Measurements from ENCODE around the gene DDX31.
"Not testable (repeated sequence)": the region's sequence is repeated elsewhere in the genome, so short reads cannot be mapped to it uniquely, and the experiment has no call there.

GRCh38 chr9:132718381-132718928 is 48.7 kb upstream of the DDX31 start:
- not testable (repeated sequence) for TF ChIP-seq CTCF (IDR thresholded peaks at IDR 0.05); E2F4 (CRISPR knock-in tag; IDR thresholded peaks at IDR 0.05; ENCODE audit: borderline replicate concordance, low read depth); NFYB (CRISPR knock-in tag; conservative IDR thresholded peaks at IDR 0.05; ENCODE audit: low read depth); CREB1 (CRISPR knock-in tag; IDR thresholded peaks at IDR 0.05); KAT7 (CRISPR knock-in tag; IDR thresholded peaks at IDR 0.05; ENCODE audit: borderline replicate concordance); PREB (CRISPR knock-in tag; IDR thresholded peaks at IDR 0.05; ENCODE audit: borderline replicate concordance)

All from WTC11 (cell line).